H1 (cell line): ENCODE data around the gene WIPF1. TPM values are rescaled to one million over a fixed set of nuclear protein-coding genes. Genes with fewer than 3 reads are reported as not detected.

ENCODE experiments used
- CEBPB ChIP-seq: IDR thresholded peaks from 2 replicates; pipeline ENCODE4 v1.6.1; 2012; ENCODE audit warnings: low read depth, low read length
- CHD7 ChIP-seq: fragments of 300-600 bp; sonication (generic); IDR thresholded peaks from 2 replicates; pipeline ENCODE4 v1.7.1; 2012; ENCODE audit warnings: low read length, moderate library complexity, mild to moderate bottlenecking, inconsistent platforms; ENCODE audit not compliant: insufficient replicate concordance
- EZH2 ChIP-seq: fragments of 200-600 bp; sonication (generic); IDR thresholded peaks from 2 replicates; pipeline ENCODE4 v1.7.1; 2012; ENCODE audit warnings: low read depth, mild to moderate bottlenecking, moderate library complexity, low read length, inconsistent platforms; ENCODE audit not compliant: severe bottlenecking
- TBP ChIP-seq: IDR thresholded peaks from 2 replicates; pipeline ENCODE4 v1.6.1; 2011; ENCODE audit warnings: low read depth, low read length, improper control_type of control experiment
- polyA plus RNA-seq, 7 experiments: library from polyadenylated mRNA; depleted of rRNA in 3 of 7; stranded (reverse) in 5 of 7; unstranded in 2 of 7; fragments of >200 nt in 5 of 7; fragments of 200-250 nt in 2 of 7; gene quantifications; 1 replicate in 5 of 7; 2 replicates in 1 of 7; 4 replicates in 1 of 7; pipeline versions ENCODE4 v1.2.1 to v1.2.3, GENCODE V29; 2011 to 2013; ENCODE audit warnings: missing spikeins in 2 of 7, mixed read lengths in 2 of 7
- total RNA-seq: library from RNA; stranded (reverse); fragmentation: NEBNext Ultra II Directional; extraction: Animal tissue kit (Norgen Biotek cat#: 25700); gene quantifications from 2 replicates; pipeline ENCODE4 v1.2.1, GENCODE V29; 2021

Gene WIPF1
- total and polyA plus RNA-seq, 2 of the 8 experiments (the other 6 are each of a cell fraction or from before 2014, with no cell fraction given): 4.7 to 5.2 TPM

GRCh38 chr2:174540893-174541292 is 56.7 kb downstream of the WIPF1 start (continued):
- TF ChIP-seq CHD7: no peak
- peak; percentile 59; the same call in 1 of the 2 replicates for TF ChIP-seq CEBPB
- TF ChIP-seq EZH2: no peak
- TF ChIP-seq TBP: no peak
